ENCODE results near the gene PGAP1. TPM values are rescaled to one million over a fixed set of nuclear protein-coding genes. Genes with fewer than 3 reads are reported as not detected.

The PGAP1 gene
- total and polyA plus RNA-seq, 10 of the 15 experiments (the other 5 are each of a cell fraction or from before 2014, with no cell fraction given): 0.75 to 4.7 (median 3.0) TPM

- no peak for TF ChIP-seq CUX1 (IDR thresholded peaks at IDR 0.05; ENCODE audit: insufficient replicate concordance, low read depth, low read length)
Measured at GRCh38 chr2:196823750-196824522, 102.6 kb downstream of the PGAP1 start (continued).

GRCh38 chr2:196821195-196821594 lies 105.3 kb downstream of the PGAP1 start:
- POLR2A ChIA-PET: interaction anchor here (0.6 to 0.7 kb wide), 2 partner anchors 627 to 1454 kb away, joined by 4 to 7 read pairs; no protein-coding TSS in a partner anchor
- Histone ChIP-seq H3K79me2 (ENCODE audit: control insufficient read depth, insufficient read depth, low read length) (no peaks in the 10 kb centered on the region), H3K36me3 (ENCODE audit: control insufficient read depth in 2 of 2, insufficient read depth in 2 of 2, low read length in 1 of 2) (no peaks in the 10 kb centered on the region), H3K4me1 (ENCODE audit: control insufficient read depth, insufficient read depth, low read length) (no peaks in the 10 kb centered on the region), H2AFZ (ENCODE audit: control insufficient read depth, low read depth, low read length) (no peak overlapping the region), H3K27me3 (replicated peaks in 1 of 2; ENCODE audit: control insufficient read depth in 2 of 2, insufficient read depth in 2 of 2, low read length in 1 of 2) (no peaks in the 10 kb centered on the region), H4K20me1 (ENCODE audit: control insufficient read depth, insufficient read depth) (no peaks in the 10 kb centered on the region), H3K9ac (ENCODE audit: control insufficient read depth, insufficient read depth, low read length) (no peak overlapping the region), H3K27ac (ENCODE audit: control insufficient read depth, insufficient read depth) (no peak overlapping the region), H3K9me3 (replicated peaks; ENCODE audit: control insufficient read depth, insufficient read depth, low read length) (no peaks in the 10 kb centered on the region; the same call in 2 of the 3 replicates), H3K4me2 (ENCODE audit: control insufficient read depth, insufficient read depth) (no peak overlapping the region), H3K4me3 (no peak overlapping the region)
- TF ChIP-seq YY1 (IDR thresholded peaks at IDR 0.05; ENCODE audit: low read depth, low read length) (no peak), DPF2 (IDR thresholded peaks at IDR 0.05) (no peak), GABPA (IDR thresholded peaks at IDR 0.05; ENCODE audit: low read depth) (no peak), PBX3 (IDR thresholded peaks at IDR 0.05; ENCODE audit: insufficient replicate concordance, low read depth, low read length) (no peak), RBBP5 (conservative IDR thresholded peaks at IDR 0.05) (no peak)
- CTCF ChIA-PET: no interaction called here
- RAD21 ChIA-PET (ENCODE audit: unreplicated experiment): no interaction called here
- ATAC-seq (no peak), DNase-seq (ENCODE audit: low read depth, low spot score) (no peak), FAIRE-seq (no peak)
- intact Hi-C loops (cut with micrococcal nuclease; ENCODE audit: unreplicated experiment): no loop called here
- in situ Hi-C loops (cut with MboI): no loop called here
- WGBS (ENCODE audit: insufficient coverage, insufficient replicate concordance, low lambda C conversion rate, missing lambda C conversion rate): 69% methylated on average over 1 of the region's 1 CpG
- no TSS peak for BruUV-seq (replicated peaks)
- SMC1A ChIA-PET (ENCODE audit: uncharacterized antibody, unreplicated experiment): interaction anchor here (1.1 kb wide), 1 partner anchor 611 kb away, joined by 4 read pairs; no protein-coding TSS in a partner anchor

Data from GM12878 (cell line).